ENCODE results near the gene GSK3B.

The GSK3B gene

DNA sequence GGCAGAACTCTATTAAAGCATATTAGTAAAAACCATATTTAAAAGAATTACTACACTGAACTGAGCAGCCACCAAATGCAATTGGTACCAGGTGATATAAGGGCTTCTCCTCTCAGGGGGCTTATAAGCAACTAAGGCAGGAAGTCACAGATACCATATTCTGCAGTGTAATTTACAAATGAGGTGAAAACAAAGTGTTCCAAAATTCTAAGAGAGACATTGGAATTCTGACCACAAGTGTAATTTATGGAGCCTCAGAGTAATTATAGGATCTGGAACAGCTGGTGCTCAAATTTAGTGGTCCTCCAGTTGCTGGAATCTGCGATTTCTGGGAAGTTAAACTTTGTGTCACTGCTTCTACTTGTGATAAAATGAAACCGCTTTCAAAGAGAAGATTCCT, 315.4 kb downstream of the GSK3B start:
- H3K27ac Mint-ChIP-seq = no peak overlapping the region
- no peak overlapping the region for H3K4me3 Mint-ChIP-seq
- no peaks in the 10 kb centered on the region for H3K27me3 Mint-ChIP-seq (ENCODE audit: low read depth)
- H3K36me3 Mint-ChIP-seq (ENCODE audit: low read depth) = peaks cover 5% of the 10 kb centered on the region
- TF ChIP-seq, protein P1, sequence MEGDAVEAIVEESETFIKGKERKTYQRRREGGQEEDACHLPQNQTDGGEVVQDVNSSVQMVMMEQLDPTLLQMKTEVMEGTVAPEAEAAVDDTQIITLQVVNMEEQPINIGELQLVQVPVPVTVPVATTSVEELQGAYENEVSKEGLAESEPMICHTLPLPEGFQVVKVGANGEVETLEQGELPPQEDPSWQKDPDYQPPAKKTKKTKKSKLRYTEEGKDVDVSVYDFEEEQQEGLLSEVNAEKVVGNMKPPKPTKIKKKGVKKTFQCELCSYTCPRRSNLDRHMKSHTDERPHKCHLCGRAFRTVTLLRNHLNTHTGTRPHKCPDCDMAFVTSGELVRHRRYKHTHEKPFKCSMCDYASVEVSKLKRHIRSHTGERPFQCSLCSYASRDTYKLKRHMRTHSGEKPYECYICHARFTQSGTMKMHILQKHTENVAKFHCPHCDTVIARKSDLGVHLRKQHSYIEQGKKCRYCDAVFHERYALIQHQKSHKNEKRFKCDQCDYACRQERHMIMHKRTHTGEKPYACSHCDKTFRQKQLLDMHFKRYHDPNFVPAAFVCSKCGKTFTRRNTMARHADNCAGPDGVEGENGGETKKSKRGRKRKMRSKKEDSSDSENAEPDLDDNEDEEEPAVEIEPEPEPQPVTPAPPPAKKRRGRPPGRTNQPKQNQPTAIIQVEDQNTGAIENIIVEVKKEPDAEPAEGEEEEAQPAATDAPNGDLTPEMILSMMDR (IDR thresholded peaks at IDR 0.05; ENCODE audit: unreplicated experiment in 3 of 3) = no peak
- H3K9me3 Mint-ChIP-seq = peaks cover 21% of the 10 kb centered on the region
- peaks cover 10% of the 10 kb centered on the region for H3K4me1 Mint-ChIP-seq

DNA sequence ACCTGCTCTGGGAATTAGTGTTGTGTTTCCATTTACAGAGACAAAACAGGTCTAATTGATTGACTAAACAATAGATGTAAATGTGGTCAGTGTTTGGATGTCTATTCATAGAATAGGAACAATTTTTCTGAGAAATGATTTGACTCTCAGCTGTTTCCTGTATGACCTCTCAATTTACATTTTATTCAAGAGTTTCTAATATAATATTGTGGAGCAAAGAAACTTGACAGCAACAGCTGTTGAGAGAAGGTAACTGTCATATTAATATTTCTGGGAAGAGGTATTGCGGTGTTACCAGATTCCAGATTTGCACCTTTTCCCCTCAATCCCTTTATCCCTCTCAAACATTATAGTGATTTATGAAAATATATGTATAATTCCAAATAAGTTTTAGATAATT, 316.1 kb downstream of the GSK3B start:
- Mint-ChIP-seq H3K36me3 (ENCODE audit: low read depth) (peaks cover 5% of the 10 kb centered on the region), H3K9me3 (peaks cover 21% of the 10 kb centered on the region), H3K4me1 (peaks cover 10% of the 10 kb centered on the region), H3K27me3 (ENCODE audit: low read depth) (no peaks in the 10 kb centered on the region), H3K27ac (no peak overlapping the region), H3K4me3 (no peak overlapping the region)
- TF ChIP-seq, protein P1 (IDR thresholded peaks at IDR 0.05; ENCODE audit: unreplicated experiment in 3 of 3) = no peak

DNA sequence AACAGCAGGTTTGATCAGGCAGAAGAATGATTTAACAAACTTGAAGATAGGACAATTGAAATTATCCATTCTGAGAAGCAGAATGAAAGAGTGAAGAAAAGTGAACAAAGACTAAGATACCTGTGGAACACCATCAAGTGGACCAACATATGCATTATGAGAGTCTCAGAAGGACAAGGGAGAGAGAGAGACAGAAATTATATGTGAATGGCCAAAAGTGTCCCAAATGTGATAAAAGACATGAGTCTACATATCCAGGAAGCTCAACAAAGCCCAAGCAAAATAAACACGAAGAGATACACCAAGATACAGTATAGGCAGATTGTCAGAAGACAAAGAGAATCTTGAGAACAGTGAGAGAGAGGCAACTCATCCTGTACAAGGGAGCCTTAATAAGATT, 317.9 kb downstream of the GSK3B start:
- TF ChIP-seq, protein P1 (IDR thresholded peaks at IDR 0.05; ENCODE audit: unreplicated experiment in 3 of 3) = no peak
- peaks cover 5% of the 10 kb centered on the region for H3K36me3 Mint-ChIP-seq (ENCODE audit: low read depth)

DNA sequence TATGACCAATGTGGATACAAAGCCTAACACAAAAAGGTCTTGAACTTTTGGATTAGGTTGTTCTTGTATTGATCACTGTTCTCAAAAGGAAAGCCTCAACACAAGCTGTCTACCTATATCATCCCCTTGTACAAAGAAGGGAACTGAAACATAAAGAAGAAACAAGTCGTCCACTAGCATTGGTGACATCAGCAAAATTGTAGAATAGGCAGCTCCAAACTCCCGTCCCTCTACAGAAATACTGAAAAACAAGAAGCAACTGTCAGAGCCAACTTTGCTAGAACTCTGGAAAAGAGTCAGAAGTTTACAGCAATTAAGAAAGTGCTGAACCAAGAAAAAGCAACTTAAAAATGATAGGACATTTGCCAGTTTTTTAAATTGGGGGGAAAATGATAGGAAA, 319.8 kb downstream of the GSK3B start:
- Mint-ChIP-seq H3K36me3 (ENCODE audit: low read depth) (peaks cover 5% of the 10 kb centered on the region), H3K9me3 (peaks cover 21% of the 10 kb centered on the region), H3K4me1 (no peaks in the 10 kb centered on the region), H3K27ac (no peak overlapping the region), H3K4me3 (no peak overlapping the region), H3K27me3 (ENCODE audit: low read depth) (no peaks in the 10 kb centered on the region)
- TF ChIP-seq, protein P1 (IDR thresholded peaks at IDR 0.05; ENCODE audit: unreplicated experiment in 3 of 3) = no peak

More for the DNA sequence above, 317.9 kb downstream of the GSK3B start:
- H3K27ac Mint-ChIP-seq = no peak overlapping the region
- peaks cover 10% of the 10 kb centered on the region for H3K4me1 Mint-ChIP-seq
- peaks cover 21% of the 10 kb centered on the region for H3K9me3 Mint-ChIP-seq
- no peak overlapping the region for H3K4me3 Mint-ChIP-seq
- no peaks in the 10 kb centered on the region for H3K27me3 Mint-ChIP-seq (ENCODE audit: low read depth)

All from nephron (organoid).